KOPT-K1 (cell line): Measurements from ENCODE around the gene KRTAP10-3.
"Not testable (repeated sequence)": the region's sequence is repeated elsewhere in the genome, so short reads cannot be mapped to it uniquely, and the experiment has no call there.

Experiments
- H3K27ac ChIP-seq: fragments of 200-600 bp; sonication (generic); 2 replicates; pipeline ENCODE4 v1.5.1; 2016; ENCODE audit warnings: antibody characterized with exemption, mild to moderate bottlenecking, low read depth, low read length; ENCODE audit not compliant: poor library complexity, severe bottlenecking
- H3K36me3 ChIP-seq: fragments of 200-600 bp; sonication (generic); 2 replicates; pipeline ENCODE4 v1.5.1; 2017; ENCODE audit warnings: antibody characterized with exemption, mild to moderate bottlenecking, low read length, moderate library complexity; ENCODE audit not compliant: insufficient read depth
- H3K9me3 ChIP-seq: fragments of 200-600 bp; sonication (generic); 2 replicates; pipeline ENCODE4 v1.5.1; 2017; ENCODE audit warnings: antibody characterized with exemption, low read length, mild to moderate bottlenecking; ENCODE audit not compliant: insufficient read depth, poor library complexity, severe bottlenecking

The KRTAP10-3 gene

DNA sequence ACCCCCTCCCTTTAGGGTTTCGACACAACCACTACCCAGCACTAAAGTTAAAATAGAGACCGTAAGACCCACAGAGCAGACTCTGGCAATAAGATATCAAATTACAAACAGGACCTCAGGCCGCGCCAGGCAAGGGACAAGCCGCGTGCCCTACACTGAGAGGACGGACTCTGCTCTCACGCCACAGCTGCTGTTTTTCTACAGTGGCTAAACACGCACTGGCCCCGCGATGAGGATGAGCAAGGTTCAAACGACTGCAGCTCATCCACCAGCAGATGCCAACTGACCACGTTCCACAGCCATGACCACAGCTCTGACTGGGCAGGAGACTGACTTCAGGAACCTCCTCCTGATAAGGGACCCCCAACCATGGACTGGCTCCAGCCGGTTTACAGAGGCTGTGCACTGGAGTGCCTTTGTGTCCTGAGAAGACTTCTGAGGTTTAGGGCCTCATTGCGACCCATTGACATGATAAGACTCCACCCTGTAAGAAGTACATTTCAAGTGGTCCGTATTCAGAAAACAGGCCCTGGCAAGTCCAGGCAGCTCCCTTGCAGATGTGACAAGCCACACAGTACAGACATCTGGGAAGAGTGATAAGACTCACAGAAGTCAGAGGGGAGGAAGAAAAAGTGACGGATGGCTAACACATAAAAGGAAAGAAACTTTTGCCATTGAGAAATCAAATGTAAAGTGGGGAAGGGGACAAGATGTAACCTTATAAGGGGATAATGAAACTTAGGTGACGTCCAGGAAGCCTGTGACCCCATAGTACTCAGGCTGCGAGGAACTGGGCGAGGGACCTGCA lies 35.2 kb upstream of the KRTAP10-3 start:
- Histone ChIP-seq H3K27ac (no peak overlapping the region), H3K9me3 (no peaks in the 10 kb centered on the region)

DNA sequence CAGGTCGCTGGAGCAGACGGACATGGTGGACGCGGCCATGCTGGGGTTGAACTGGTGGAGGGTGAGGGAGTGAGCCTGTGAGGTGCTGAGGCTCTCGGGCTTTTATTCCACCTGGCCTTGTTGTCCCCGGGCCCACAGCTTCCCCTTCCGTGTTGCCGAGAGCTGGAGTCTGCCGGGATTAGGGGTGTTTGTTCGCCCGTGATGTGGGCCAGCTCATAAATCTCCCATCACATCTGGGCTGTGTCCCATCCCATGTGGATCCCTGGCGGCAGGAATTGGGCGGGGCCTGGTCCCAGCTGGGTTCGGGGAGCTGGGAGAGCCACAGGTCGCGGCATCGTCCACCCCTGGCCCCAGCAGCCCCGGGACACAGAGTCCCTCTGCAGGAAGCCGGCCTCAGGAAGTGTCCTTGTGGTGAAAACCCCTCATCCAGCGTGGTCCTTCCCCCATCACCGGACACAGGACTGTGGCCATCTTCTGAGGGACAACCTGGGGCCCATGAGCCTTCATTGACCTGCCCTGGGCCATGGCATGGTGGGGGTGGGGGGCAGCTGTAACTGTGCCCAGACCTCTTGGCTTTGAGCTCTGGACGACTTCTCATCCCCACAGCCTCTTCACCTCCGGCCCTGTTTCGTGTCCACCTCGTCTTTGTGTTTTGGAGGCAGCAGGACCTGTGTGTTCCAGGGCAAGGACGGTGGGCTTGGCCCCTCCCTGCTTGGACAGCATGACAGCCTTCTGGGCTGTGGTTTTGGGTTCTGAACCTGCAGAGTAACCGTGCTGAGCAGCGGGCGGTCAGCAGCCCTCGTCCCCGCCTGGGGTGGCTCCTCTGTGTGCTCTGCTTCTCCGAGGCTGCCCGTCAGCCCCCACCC lies 34.1 kb upstream of the KRTAP10-3 start, which contains the start of gene KRTAP10-6:
KRTAP10-6 (minus strand) TSS at position 60 of the 866 bp plus-strand sequence; CDS start at position 39, 21 bp downstream.
- no peaks in the 10 kb centered on the region for H3K9me3 ChIP-seq
- H3K27ac ChIP-seq: no peak within 1 kb of the TSS
- no peaks in the 10 kb centered on the region for H3K36me3 ChIP-seq

More for the DNA sequence above, 35.2 kb upstream of the KRTAP10-3 start:
- no peaks in the 10 kb centered on the region for H3K36me3 ChIP-seq

DNA sequence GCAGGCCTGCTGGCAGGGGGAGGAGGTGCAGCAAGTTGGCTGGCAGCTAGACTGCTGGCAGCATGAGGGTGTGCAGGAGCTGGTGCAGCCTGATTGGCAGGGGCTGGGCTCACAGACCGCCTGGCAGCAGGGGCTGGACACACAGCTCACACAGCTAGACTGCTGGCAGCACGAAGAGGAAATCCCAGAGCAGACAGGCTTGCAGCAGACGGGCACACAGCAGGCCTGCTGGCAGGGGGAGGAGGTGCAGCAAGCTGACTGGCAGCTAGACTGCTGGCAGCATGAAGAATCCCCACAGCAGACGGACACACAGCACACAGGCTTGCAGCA lies 33.2 kb upstream of the KRTAP10-3 start:
- H3K9me3 ChIP-seq, H3K27ac ChIP-seq, H3K36me3 ChIP-seq: not testable (repeated sequence)

DNA sequence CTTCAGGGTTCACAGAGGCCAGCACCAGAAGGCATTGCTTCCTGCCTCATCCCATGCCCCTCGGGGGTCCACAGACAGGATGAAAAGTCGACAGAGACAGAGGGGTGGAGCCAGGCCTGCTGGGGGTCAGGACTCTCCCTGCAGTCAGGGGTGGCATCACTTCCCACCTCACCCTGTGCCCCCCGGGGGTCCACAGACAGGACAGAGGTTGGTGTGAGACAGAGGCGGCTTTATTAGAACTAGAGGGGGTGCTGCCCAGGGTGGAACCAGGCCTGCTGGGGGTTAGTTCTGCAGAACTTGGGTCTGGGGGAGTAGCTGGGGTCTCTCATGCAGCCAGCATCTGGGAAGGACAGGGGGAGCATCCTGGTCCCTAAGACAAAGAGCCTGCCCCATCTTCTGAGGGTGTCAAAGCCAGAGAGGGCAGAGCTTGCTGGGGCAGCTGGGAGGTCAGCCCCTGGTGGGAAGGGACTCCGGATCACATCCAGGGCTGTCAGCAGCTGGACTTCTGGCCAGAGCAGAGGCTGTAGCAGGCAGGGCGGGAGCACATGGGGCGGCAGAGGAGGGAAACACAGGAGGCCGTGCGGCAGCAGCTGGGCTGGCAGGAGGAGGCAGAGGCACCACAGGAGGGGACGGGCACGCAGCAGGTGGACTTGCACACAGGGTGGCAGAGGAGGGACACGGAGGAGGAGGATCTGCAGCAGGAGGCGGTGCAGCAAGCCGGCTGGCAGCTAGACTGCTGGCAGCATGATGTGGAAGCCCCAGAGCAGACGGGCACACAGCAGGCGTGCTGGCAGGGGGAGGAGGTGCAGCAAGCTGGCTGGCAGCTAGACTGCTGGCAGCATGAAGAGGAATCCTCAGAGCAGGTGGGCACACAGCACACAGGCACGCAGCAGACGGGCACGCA lies 32.6 kb upstream of the KRTAP10-3 start:
- H3K27ac ChIP-seq, H3K36me3 ChIP-seq, H3K9me3 ChIP-seq: not testable (repeated sequence)

DNA sequence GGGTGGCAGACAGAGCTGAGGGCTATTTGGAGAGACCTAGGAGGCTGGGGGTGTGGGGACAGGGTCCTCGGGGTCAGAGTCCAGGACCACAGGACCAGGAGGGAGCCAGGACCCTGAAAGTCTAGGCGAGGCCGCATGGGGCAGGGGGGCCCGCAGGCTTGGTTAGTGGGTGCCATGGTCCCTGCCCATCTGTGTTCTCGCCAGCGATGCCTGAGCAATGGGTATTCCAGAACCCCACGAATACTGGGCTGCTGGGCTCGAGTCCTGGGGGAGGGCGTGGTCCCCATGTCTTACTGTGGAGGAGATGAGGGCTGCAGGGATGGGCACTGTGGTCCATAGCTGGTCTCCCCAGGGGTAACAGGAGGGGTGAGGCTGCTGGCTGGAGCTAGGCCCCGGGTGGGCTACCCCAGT lies 31.7 kb upstream of the KRTAP10-3 start:
- H3K9me3 ChIP-seq: no peaks in the 10 kb centered on the region
- H3K36me3 ChIP-seq: no peaks in the 10 kb centered on the region
- H3K27ac ChIP-seq: no peak overlapping the region

- H3K9me3 ChIP-seq: no peaks in the 10 kb centered on the region
- H3K36me3 ChIP-seq: no peaks in the 10 kb centered on the region
- no peak overlapping the region for H3K27ac ChIP-seq
Observed at GRCh38 chr21:44589586-44590305, 31.2 kb upstream of the KRTAP10-3 start.

DNA sequence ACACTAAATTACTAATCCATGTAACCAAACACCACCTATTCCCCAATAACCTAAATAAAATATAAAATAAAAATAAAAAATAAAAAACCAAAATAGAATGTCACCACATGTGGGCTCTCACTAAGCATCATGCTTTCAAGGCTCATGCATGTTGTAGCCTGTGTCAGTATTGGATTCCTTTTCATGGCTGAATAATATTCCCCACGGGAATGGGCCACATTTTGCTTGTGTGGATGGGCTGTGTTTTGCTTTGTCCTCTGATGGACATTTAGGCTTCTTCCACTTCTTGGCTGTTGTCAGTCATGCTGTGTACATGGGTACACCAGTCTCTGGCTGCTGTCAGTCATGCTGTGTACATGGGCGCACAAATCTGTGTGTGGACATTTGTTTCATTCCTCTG lies 30.5 kb upstream of the KRTAP10-3 start:
- Histone ChIP-seq H3K27ac (no peak overlapping the region), H3K9me3 (no peaks in the 10 kb centered on the region), H3K36me3 (no peaks in the 10 kb centered on the region)

GRCh38 chr21:44585892-44586291 lies 27.3 kb upstream of the KRTAP10-3 start:
- H3K27ac ChIP-seq: no peak overlapping the region
- no peaks in the 10 kb centered on the region for H3K36me3 ChIP-seq
- peaks cover 16% of the 10 kb centered on the region for H3K9me3 ChIP-seq

DNA sequence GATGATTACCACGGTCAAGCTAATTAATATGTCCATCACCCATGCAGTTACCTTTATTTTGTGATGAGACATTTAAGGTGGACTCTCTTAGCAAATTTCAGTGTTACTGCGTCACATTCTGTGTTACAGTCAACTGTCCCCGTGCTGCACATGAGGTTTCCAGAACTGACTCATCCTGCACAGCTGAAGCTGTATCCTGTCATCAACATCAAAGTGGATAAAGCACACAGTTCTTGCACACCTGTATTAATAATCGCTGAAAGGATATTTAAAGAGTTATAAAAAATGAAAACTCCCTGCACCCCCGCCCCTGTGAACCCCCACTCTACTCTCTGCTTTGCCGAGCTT lies 25.2 kb upstream of the KRTAP10-3 start:
- Histone ChIP-seq H3K9me3 (peaks cover 17% of the 10 kb centered on the region), H3K27ac (no peak overlapping the region), H3K36me3 (no peaks in the 10 kb centered on the region)

- H3K9me3 ChIP-seq: peaks cover 17% of the 10 kb centered on the region
- H3K27ac ChIP-seq: no peak overlapping the region
- H3K36me3 ChIP-seq: no peaks in the 10 kb centered on the region
Observed at GRCh38 chr21:44583089-44583799, 24.6 kb upstream of the KRTAP10-3 start.

- Histone ChIP-seq H3K9me3 (peaks cover 22% of the 10 kb centered on the region), H3K36me3 (no peaks in the 10 kb centered on the region), H3K27ac (no peak overlapping the region)
Observed at GRCh38 chr21:44582055-44582454, 23.5 kb upstream of the KRTAP10-3 start.

DNA sequence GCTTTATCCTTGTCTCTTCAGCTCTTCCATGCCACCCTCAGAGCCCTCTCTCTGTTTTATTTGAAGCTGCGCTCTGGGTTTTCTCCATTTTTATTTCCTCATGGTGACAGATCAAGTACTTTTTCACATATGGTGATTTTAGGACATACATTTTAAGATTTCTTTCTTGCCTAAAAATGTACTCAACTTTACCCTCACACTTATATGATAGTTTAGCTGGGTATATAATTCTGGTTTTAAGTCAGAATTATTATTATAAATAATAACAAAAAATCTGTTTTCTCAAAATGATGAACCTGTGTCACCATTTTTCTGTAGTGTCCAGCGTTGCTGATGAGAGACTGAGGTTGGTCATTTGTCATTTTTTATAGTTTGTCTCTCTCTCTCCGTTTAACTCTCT lies 22.6 kb upstream of the KRTAP10-3 start:
- Histone ChIP-seq H3K27ac (no peak overlapping the region), H3K36me3 (no peaks in the 10 kb centered on the region), H3K9me3 (peaks cover 28% of the 10 kb centered on the region)

DNA sequence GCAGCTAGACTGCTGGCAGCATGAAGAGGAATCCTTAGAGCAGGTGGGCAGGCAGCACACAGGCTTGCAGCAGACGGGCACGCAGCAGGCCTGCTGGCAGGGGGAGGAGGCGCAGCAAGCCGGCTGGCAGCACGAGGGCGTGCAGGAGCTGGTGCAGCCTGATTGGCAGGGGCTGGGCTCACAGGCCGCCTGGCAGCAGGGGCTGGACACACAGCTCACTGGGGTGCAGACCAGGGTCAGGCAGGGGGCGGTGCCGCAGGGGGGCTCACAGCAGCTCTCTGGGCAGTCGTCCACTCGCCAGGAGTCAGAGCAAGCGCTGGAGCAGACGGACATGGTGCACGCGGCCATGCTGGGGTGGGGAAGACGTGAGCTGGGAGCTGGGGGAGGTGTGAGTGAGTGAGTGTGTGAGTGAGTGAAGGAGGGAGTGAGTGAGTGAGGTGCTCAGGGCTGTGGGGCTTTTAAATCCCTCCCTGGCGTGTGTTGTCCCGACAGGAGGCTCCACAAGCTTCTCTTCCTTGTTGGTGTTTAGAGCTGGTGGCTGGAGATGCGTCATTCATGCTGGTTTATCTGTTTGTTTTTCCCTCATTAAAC lies 21.7 kb upstream of the KRTAP10-3 start, which contains the start of gene KRTAP10-5:
KRTAP10-5 (minus strand) TSS at position 374 of the 591 bp plus-strand sequence; CDS start at position 348, 26 bp downstream.
- H3K36me3 ChIP-seq, H3K27ac ChIP-seq: not testable (repeated sequence)
- H3K9me3 ChIP-seq: peaks cover 28% of the 10 kb centered on the region

DNA sequence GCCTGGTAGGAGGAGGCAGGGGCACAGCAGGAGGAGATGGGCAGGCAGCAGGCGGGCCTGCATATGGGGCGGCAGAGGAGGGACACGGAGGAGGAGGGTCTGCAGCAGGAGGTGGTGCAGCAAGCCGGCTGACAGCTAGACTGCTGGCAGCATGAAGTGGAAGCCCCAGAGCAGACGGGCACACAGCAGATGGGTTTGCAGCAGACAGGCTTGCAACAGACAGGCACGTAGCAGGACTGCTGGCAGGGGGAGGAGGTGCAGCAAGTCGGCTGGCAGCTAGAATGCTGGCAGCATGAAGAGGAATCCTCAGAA lies 21.2 kb upstream of the KRTAP10-3 start:
- H3K27ac ChIP-seq: no peak overlapping the region
- peaks cover 28% of the 10 kb centered on the region for H3K9me3 ChIP-seq
- H3K36me3 ChIP-seq: no peaks in the 10 kb centered on the region
